ENCODE measurements around the gene CELF2.

The CELF2 gene

GRCh38 chr10:11138314-11139033 lies 120.8 kb downstream of the CELF2 start:
- no peak for DNase-seq

GRCh38 chr10:11140963-11141362 lies 123.3 kb downstream of the CELF2 start:
- DNase-seq = no peak

GRCh38 chr10:11141571-11142091 lies 124.0 kb downstream of the CELF2 start:
- no peak for DNase-seq

GRCh38 chr10:11142777-11143176 lies 125.1 kb downstream of the CELF2 start:
- DNase-seq = no peak

GRCh38 chr10:11143242-11143641 lies 125.6 kb downstream of the CELF2 start:
- no peak for DNase-seq

GRCh38 chr10:11144626-11145494 lies 127.2 kb downstream of the CELF2 start:
- DNase-seq = no peak

- no peak for DNase-seq
These were observed 127.8 kb downstream of the CELF2 start for GRCh38 chr10:11145495-11145855.

- peak; percentile 43 for DNase-seq
These were observed 128.9 kb downstream of the CELF2 start for GRCh38 chr10:11146402-11147171.

GRCh38 chr10:11147722-11148121 lies 130.1 kb downstream of the CELF2 start:
- DNase-seq = no peak

GRCh38 chr10:11148142-11149028 lies 130.7 kb downstream of the CELF2 start:
- DNase-seq = no peak

GRCh38 chr10:11149807-11150141 lies 132.1 kb downstream of the CELF2 start:
- no peak for DNase-seq

GRCh38 chr10:11150231-11150731 lies 132.6 kb downstream of the CELF2 start:
- DNase-seq = no peak

GRCh38 chr10:11150879-11151415 lies 133.3 kb downstream of the CELF2 start:
- no peak for DNase-seq

GRCh38 chr10:11152801-11153200 lies 135.1 kb downstream of the CELF2 start:
- DNase-seq = no peak

- no peak for DNase-seq
These were observed 135.6 kb downstream of the CELF2 start for GRCh38 chr10:11153245-11153644.

GRCh38 chr10:11153766-11154165 lies 136.1 kb downstream of the CELF2 start:
- no peak for DNase-seq

- no peak for DNase-seq
These were observed 136.7 kb downstream of the CELF2 start for GRCh38 chr10:11154333-11154732.

- DNase-seq = peak; percentile 41
These were observed 137.3 kb downstream of the CELF2 start for GRCh38 chr10:11154849-11155498.

- DNase-seq = no peak
These were observed 138.8 kb downstream of the CELF2 start for GRCh38 chr10:11156480-11156879.

GRCh38 chr10:11157292-11158076 lies 139.8 kb downstream of the CELF2 start:
- DNase-seq = no peak
